Stimulated activated CD4-positive, alpha-beta T cell treated with anti-CD3 and anti-CD28 coated beads, Interleukin-15, amount 100 ng/mL, for 48 hours (primary cell): ENCODE data around the gene AGK.
A peak's percentile ranks its signal among the peaks of the same experiment; 100 is the strongest.

Experiments
- DNase-seq, 2 donors: peaks; one replicate each; pipeline ENCODE4 v3.0.0-alpha.2; 2020; ENCODE audit warnings: low read depth in 2 of 2

The AGK gene

GRCh38 chr7:141702047-141702567 is 150.9 kb downstream of the AGK start, which contains the start of gene DENND11:
TSS of gene DENND11 (minus strand) at chr7:141702166. CDS start at chr7:141702153, 13 bp downstream.
- DNase-seq = peak; percentile 4 to 30

- no peak for DNase-seq
Measured at GRCh38 chr7:141702892-141703291, 151.7 kb downstream of the AGK start.

- no peak for DNase-seq
Measured at GRCh38 chr7:141704112-141704511, 152.9 kb downstream of the AGK start.

- no peak for DNase-seq
Measured at GRCh38 chr7:141704741-141705140, 153.5 kb downstream of the AGK start.
